SK-N-SH treated with all-trans-retinoic acid at 6 μM for 48 hours (cell line): ENCODE data around the gene ANO10.

Experiments used
- ATAC-seq: fragments of 200-7000 bp; cut with Tn5 transposase; 3 replicates; pipeline ENCODE4 v1.9.1; 2020; ENCODE audit warnings: mild to moderate bottlenecking, moderate library complexity
- ARNTL ChIP-seq: fragments of 450-650 bp; formaldehyde crosslinking; IDR thresholded peaks from 2 replicates; pipeline ENCODE4 v1.5.0; 2020; ENCODE audit warnings: low read depth, mild to moderate bottlenecking, moderate library complexity, borderline replicate concordance
- BACH2 ChIP-seq: fragments of 250-450 bp; sonication (Bioruptor Pico); IDR thresholded peaks from 2 replicates; pipeline ENCODE4 v1.9.0; 2021; ENCODE audit warnings: mild to moderate bottlenecking, borderline replicate concordance
- CREB5 ChIP-seq: fragments of 250-450 bp; sonication (Bioruptor Pico); IDR thresholded peaks from 2 replicates; pipeline ENCODE4 v1.5.1; 2020; ENCODE audit warnings: low read depth, mild to moderate bottlenecking, moderate library complexity
- CSDC2 ChIP-seq: fragments of 250-450 bp; sonication (Bioruptor Pico); IDR thresholded peaks from 2 replicates; pipeline ENCODE4 v1.5.0; 2020; ENCODE audit warnings: mild to moderate bottlenecking, moderate library complexity
- CSRNP3 ChIP-seq: fragments of 250-450 bp; sonication (Bioruptor Pico); IDR thresholded peaks from 2 replicates; pipeline ENCODE4 v1.5.1; 2021; ENCODE audit warnings: mild to moderate bottlenecking, moderate library complexity
- ESRRG ChIP-seq: fragments of 250-450 bp; sonication (Bioruptor Pico); IDR thresholded peaks from 2 replicates; pipeline ENCODE4 v1.6.1; 2021; ENCODE audit warnings: mild to moderate bottlenecking
- GLIS3 ChIP-seq: fragments of 250-450 bp; sonication (Bioruptor Pico); IDR thresholded peaks from 2 replicates; pipeline ENCODE4 v1.5.0; 2020; ENCODE audit warnings: mild to moderate bottlenecking, moderate library complexity
- ISL1 ChIP-seq: fragments of 250-450 bp; sonication (Bioruptor Pico); IDR thresholded peaks from 2 replicates; pipeline ENCODE4 v2.1.2; 2022; ENCODE audit warnings: mild to moderate bottlenecking, moderate library complexity
- OSR1 ChIP-seq: fragments of 250-450 bp; sonication (Bioruptor Pico); IDR thresholded peaks from 2 replicates; pipeline ENCODE4 v1.8.0; 2022; ENCODE audit warnings: moderate library complexity, mild to moderate bottlenecking, inconsistent platforms
- PATZ1 ChIP-seq: fragments of 250-450 bp; sonication (Bioruptor Pico); IDR thresholded peaks from 2 replicates; pipeline ENCODE4 v1.8.0; 2020; ENCODE audit warnings: mild to moderate bottlenecking, moderate library complexity, borderline replicate concordance
- POU6F1 ChIP-seq: fragments of 250-450 bp; sonication (Bioruptor Pico); IDR thresholded peaks from 2 replicates; pipeline ENCODE4 v1.8.0; 2021; ENCODE audit warnings: low read depth, mild to moderate bottlenecking, moderate library complexity, borderline replicate concordance
- PPARA ChIP-seq: fragments of 250-450 bp; sonication (Bioruptor Pico); IDR thresholded peaks from 2 replicates; pipeline ENCODE4 v1.5.0; 2020; ENCODE audit warnings: mild to moderate bottlenecking, borderline replicate concordance
- RARB ChIP-seq: fragments of 250-450 bp; sonication (Bioruptor Pico); IDR thresholded peaks from 2 replicates; pipeline ENCODE4 v1.8.0; 2021; ENCODE audit warnings: mild to moderate bottlenecking, moderate library complexity
- SNAI2 ChIP-seq: fragments of 250-450 bp; sonication (Bioruptor Pico); IDR thresholded peaks from 2 replicates; pipeline ENCODE4 v1.5.0; 2020; ENCODE audit warnings: mild to moderate bottlenecking, moderate library complexity
- TCF4 ChIP-seq: fragments of 250-450 bp; sonication (Bioruptor Pico); IDR thresholded peaks from 2 replicates; pipeline ENCODE4 v1.8.0; 2021; ENCODE audit warnings: mild to moderate bottlenecking, moderate library complexity, borderline replicate concordance
- TOX ChIP-seq: fragments of 250-450 bp; sonication (Bioruptor Pico); IDR thresholded peaks from 2 replicates; pipeline ENCODE4 v1.8.0; 2021; ENCODE audit warnings: mild to moderate bottlenecking, moderate library complexity, borderline replicate concordance
- TSHZ2 ChIP-seq: fragments of 250-450 bp; sonication (Bioruptor Pico); IDR thresholded peaks from 2 replicates; pipeline ENCODE4 v1.5.0; 2020; ENCODE audit warnings: mild to moderate bottlenecking, moderate library complexity
- ZC3H10 ChIP-seq: fragments of 250-450 bp; sonication (Bioruptor Pico); IDR thresholded peaks from 2 replicates; pipeline ENCODE4 v1.5.1; 2021; ENCODE audit warnings: mild to moderate bottlenecking, moderate library complexity
- ZFP3 ChIP-seq: fragments of 250-450 bp; sonication (Bioruptor Pico); IDR thresholded peaks from 2 replicates; pipeline ENCODE4 v1.5.0; 2020; ENCODE audit warnings: mild to moderate bottlenecking, moderate library complexity
- ZNF565 ChIP-seq: fragments of 450-650 bp; formaldehyde crosslinking; conservative IDR thresholded peaks from 2 replicates; pipeline ENCODE4 v1.5.0; 2020; ENCODE audit warnings: low read depth, mild to moderate bottlenecking, moderate library complexity
- ZNF70 ChIP-seq: fragments of 450-650 bp; formaldehyde crosslinking; IDR thresholded peaks from 2 replicates; pipeline ENCODE4 v1.5.0; 2020; ENCODE audit warnings: mild to moderate bottlenecking, moderate library complexity
- ZNF8 ChIP-seq: fragments of 450-650 bp; formaldehyde crosslinking; IDR thresholded peaks from 2 replicates; pipeline ENCODE4 v1.5.0; 2020; ENCODE audit warnings: mild to moderate bottlenecking, moderate library complexity

Gene ANO10

GRCh38 chr3:43619588-43619987, 2.2 kb downstream of the ANO10 start:
- no peak for ATAC-seq
- TF ChIP-seq BACH2 (CRISPR knock-in tag) (no peak), TSHZ2 (no peak), ARNTL (no peak), OSR1 (no peak), ZC3H10 (CRISPR knock-in tag) (no peak), PATZ1 (no peak), POU6F1 (CRISPR knock-in tag) (no peak), GLIS3 (no peak), TCF4 (no peak), ZNF70 (CRISPR knock-in tag) (no peak), RARB (no peak), ZNF565 (no peak), PPARA (CRISPR knock-in tag) (no peak), ZFP3 (CRISPR knock-in tag) (no peak), SNAI2 (no peak), ESRRG (CRISPR knock-in tag) (no peak), ZNF8 (CRISPR knock-in tag) (no peak)

GRCh38 chr3:43618142-43618541, 3.7 kb downstream of the ANO10 start:
- TF ChIP-seq TOX (CRISPR knock-in tag) (no peak), PATZ1 (no peak), PPARA (CRISPR knock-in tag) (no peak), CREB5 (CRISPR knock-in tag) (no peak), ISL1 (CRISPR knock-in tag) (no peak), CSDC2 (no peak), ESRRG (CRISPR knock-in tag) (no peak), TCF4 (no peak), ZNF565 (no peak), ZNF70 (CRISPR knock-in tag) (no peak)
- TF ChIP-seq, all 23 proteins: peak for 0
- no peak for ATAC-seq

- no peak for ATAC-seq
- no peak for TF ChIP-seq POU6F1 (CRISPR knock-in tag)
- no peak for TF ChIP-seq ZNF565
- no peak for TF ChIP-seq BACH2 (CRISPR knock-in tag)
- TF ChIP-seq TSHZ2, result no peak
- TF ChIP-seq CSRNP3 (CRISPR knock-in tag), result no peak
- TF ChIP-seq CREB5 (CRISPR knock-in tag), result no peak
- no peak for TF ChIP-seq ZNF70 (CRISPR knock-in tag)
Measured at GRCh38 chr3:43616034-43616433, 5.8 kb downstream of the ANO10 start.
